T1000 (cell line): ENCODE measurements around the gene ESPNL.

Experiments used
- DNase-seq: peaks from one replicate; lab custom pipeline; 2025; ENCODE audit warnings: mixed read lengths; lab: John Stamatoyannopoulos, UW

ESPNL gene

GRCh38 chr2:238098901-238099713, 1.0 kb upstream of the ESPNL start:
- DNase-seq = no peak

GRCh38 chr2:238099714-238100048, 459 bp upstream of the ESPNL start:
- no peak for DNase-seq

- DNase-seq = no peak
Measured at GRCh38 chr2:238100821-238101771, 956 bp downstream of the ESPNL start.

- no peak for DNase-seq
Measured at GRCh38 chr2:238101891-238102841, 2.0 kb downstream of the ESPNL start.

- no peak for DNase-seq
Measured at GRCh38 chr2:238102865-238103264, 2.7 kb downstream of the ESPNL start.

GRCh38 chr2:238103465-238104225, 3.5 kb downstream of the ESPNL start:
- DNase-seq = no peak

GRCh38 chr2:238104226-238104690, 4.1 kb downstream of the ESPNL start:
- no peak for DNase-seq

- no peak for DNase-seq
Measured at GRCh38 chr2:238104691-238105371, 4.7 kb downstream of the ESPNL start.

GRCh38 chr2:238105506-238106338, 5.6 kb downstream of the ESPNL start:
- no peak for DNase-seq

GRCh38 chr2:238106339-238106697, 6.2 kb downstream of the ESPNL start:
- no peak for DNase-seq

- no peak for DNase-seq
Measured at GRCh38 chr2:238106698-238107524, 6.8 kb downstream of the ESPNL start.

- DNase-seq = no peak
Measured at GRCh38 chr2:238107525-238108422, 7.6 kb downstream of the ESPNL start.

GRCh38 chr2:238108423-238109183, 8.5 kb downstream of the ESPNL start:
- DNase-seq = no peak

- no peak for DNase-seq
Measured at GRCh38 chr2:238113611-238114010, 13.5 kb downstream of the ESPNL start.

GRCh38 chr2:238114331-238114841, 14.2 kb downstream of the ESPNL start:
- DNase-seq = no peak

- no peak for DNase-seq
Measured at GRCh38 chr2:238114851-238115660, 14.9 kb downstream of the ESPNL start.
